Measurements from ENCODE around the gene KIF5A. TPM values are rescaled to one million over a fixed set of nuclear protein-coding genes. Genes with fewer than 3 reads are reported as not detected.
A peak's percentile ranks its signal among the peaks of the same experiment; 100 is the strongest.

Gene KIF5A
- total and polyA plus RNA-seq, 2 of the 4 experiments (the other 2 are of a cell fraction) = 0.15 to 0.18 TPM

DNA sequence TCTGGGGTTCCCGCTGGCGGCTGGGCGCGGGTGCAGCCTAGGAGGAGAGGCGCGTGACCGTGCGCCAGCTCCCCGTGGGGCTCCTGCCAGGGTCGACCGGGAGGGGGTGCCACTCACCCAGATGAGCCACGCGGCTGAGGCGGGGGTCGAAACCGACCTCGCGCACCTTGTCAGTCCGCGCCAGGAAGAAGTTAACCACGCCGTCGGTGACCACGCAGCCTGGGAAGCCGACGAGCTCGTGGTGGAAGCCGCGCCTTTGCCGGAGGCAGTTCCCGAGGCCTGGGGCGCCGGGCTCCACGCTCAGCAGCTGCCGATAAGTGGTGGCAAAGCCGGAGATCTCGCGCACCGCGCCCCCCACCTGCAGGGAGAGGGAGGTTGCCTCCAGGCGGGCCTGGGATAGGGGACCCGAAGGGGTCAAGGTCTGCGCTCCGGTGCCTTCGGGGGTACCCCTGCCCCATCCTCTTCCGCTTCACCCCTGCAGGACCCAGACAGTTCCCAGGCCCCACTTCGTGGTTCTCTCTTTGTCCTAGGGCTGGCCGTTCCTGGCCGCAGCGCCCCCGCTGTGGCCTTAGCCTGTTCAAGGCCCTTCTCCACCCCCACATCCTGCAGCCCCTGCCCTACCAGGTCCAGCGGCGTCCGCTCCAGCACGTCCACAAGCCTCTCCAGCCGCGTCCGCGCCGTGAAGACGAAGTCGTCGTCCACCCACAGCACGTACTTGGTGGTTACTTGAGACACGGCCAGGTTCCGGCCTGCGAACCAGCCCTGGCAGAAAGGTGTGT, 77.8 kb downstream of the KIF5A start:
- Histone ChIP-seq H2AK9ac (replicated peaks; ENCODE audit: low read depth, low read length, poor library complexity) (peak overlapping the region; percentile 55), H3K9me1 (ENCODE audit: insufficient read depth, low read length) (peaks cover 4% of the 10 kb centered on the region; the same call in 1 of the 2 replicates), H3K18ac (ENCODE audit: low read depth, low read length) (no peak overlapping the region), H2AFZ (replicated peaks; ENCODE audit: low read length, poor library complexity) (peak overlapping the region; percentile 75), H3K4me2 (ENCODE audit: low read depth, low read length) (no peak overlapping the region), H2BK120ac (ENCODE audit: low read depth, low read length) (no peak overlapping the region), H2BK5ac (ENCODE audit: low read depth, low read length, poor library complexity, severe bottlenecking) (no peak overlapping the region), H2BK20ac (ENCODE audit: low read depth, low read length) (no peak overlapping the region), H3K79me1 (ENCODE audit: low read depth in 1 of 2, low read length in 2 of 2) (no peaks in the 10 kb centered on the region), H4K91ac (ENCODE audit: insufficient read depth, low read depth, low read length) (no peak overlapping the region), H4K5ac (ENCODE audit: low read depth, low read length) (no peak overlapping the region), H4K20me1 (ENCODE audit: insufficient read depth, low read length) (no peaks in the 10 kb centered on the region; the same call in 1 of the 2 replicates), H2BK15ac (ENCODE audit: low read depth, low read length) (no peak overlapping the region), H3K9ac (ENCODE audit: low read depth, low read length) (no peak overlapping the region), H3K9me3 (ENCODE audit: control insufficient read depth, insufficient read depth, low read length) (no peaks in the 10 kb centered on the region), H3K4ac (ENCODE audit: low read depth, low read length) (no peak overlapping the region), H3K36me3 (ENCODE audit: control insufficient read depth, insufficient read depth, low read length) (peaks cover 2% of the 10 kb centered on the region; the same call in 1 of the 2 replicates), H3K4me1 (ENCODE audit: control insufficient read depth, insufficient read depth, low read length) (no peaks in the 10 kb centered on the region; the same call in 1 of the 2 replicates), H3K4me3 (ENCODE audit: insufficient read depth, low read depth, low read length) (no peak overlapping the region), H4K8ac (ENCODE audit: low read depth in 2 of 2, low read length in 2 of 2) (no peak overlapping the region), H3K27me3 (ENCODE audit: control insufficient read depth, insufficient read depth, low read length) (peaks cover 75% of the 10 kb centered on the region), H3K27ac (ENCODE audit: insufficient read depth, low read length) (no peak overlapping the region), H2AK5ac (ENCODE audit: low read depth, low read length) (no peak overlapping the region), H3K23ac (ENCODE audit: low read depth, low read length) (no peak overlapping the region), H3K56ac (ENCODE audit: extremely low read depth, insufficient read depth, low read length) (no peak overlapping the region), H3K14ac (replicated peaks; ENCODE audit: low read depth, low read length) (no peak overlapping the region)
- WGBS, 2 experiments (ENCODE audit: extremely low coverage in 2 of 2, insufficient read length in 1 of 2) = 11% methylated on average over 17 of the region's 67 CpGs; no CpG with 5 or more reads in 1 of the 2 experiments
- intact Hi-C loops (cut with micrococcal nuclease) = no loop called here
- TF ChIP-seq CEBPB (IDR thresholded peaks at IDR 0.05; ENCODE audit: low read depth, low read length) = no peak
- no peak for TF ChIP-seq FOS (IDR thresholded peaks at IDR 0.05; ENCODE audit: low read depth, low read length)
- TF ChIP-seq BHLHE40 (IDR thresholded peaks at IDR 0.05; ENCODE audit: low read depth, low read length) = no peak
- TF ChIP-seq CTCF (conservative IDR thresholded peaks at IDR 0.05; ENCODE audit: low read depth, low read length) = no peak
- no peak for TF ChIP-seq POLR2A (IDR thresholded peaks at IDR 0.05; ENCODE audit: low read depth, low read length)
- no peak for TF ChIP-seq USF2 (IDR thresholded peaks at IDR 0.05; ENCODE audit: low read depth, low read length)
- ChIA-PET CTCF (interaction anchor here (0.8 to 1.1 kb wide), 2 partner anchors 44 to 66 kb away, joined by 4 read pairs; partner anchors contain the start of gene OS9), POLR2A (ENCODE audit: unreplicated experiment) (no interaction called here)
- BruUV-seq (replicated peaks) = no TSS peak
- ATAC-seq (ENCODE audit: low read depth) (no peak), DNase-seq (no peak)
- in situ Hi-C loops (cut with MboI; ENCODE audit: low sequenced_read_pairs) = no loop called here
- dilution Hi-C loops (cut with HindIII; ENCODE audit: low sequenced_read_pairs, unreplicated experiment) = no loop called here
